ENCODE measurements around the gene STRN. TPM values are rescaled to one million over a fixed set of nuclear protein-coding genes. Genes with fewer than 3 reads are reported as not detected.

The STRN gene
- total RNA-seq = 12.2 and 14.1 TPM in 2 replicates

DNA sequence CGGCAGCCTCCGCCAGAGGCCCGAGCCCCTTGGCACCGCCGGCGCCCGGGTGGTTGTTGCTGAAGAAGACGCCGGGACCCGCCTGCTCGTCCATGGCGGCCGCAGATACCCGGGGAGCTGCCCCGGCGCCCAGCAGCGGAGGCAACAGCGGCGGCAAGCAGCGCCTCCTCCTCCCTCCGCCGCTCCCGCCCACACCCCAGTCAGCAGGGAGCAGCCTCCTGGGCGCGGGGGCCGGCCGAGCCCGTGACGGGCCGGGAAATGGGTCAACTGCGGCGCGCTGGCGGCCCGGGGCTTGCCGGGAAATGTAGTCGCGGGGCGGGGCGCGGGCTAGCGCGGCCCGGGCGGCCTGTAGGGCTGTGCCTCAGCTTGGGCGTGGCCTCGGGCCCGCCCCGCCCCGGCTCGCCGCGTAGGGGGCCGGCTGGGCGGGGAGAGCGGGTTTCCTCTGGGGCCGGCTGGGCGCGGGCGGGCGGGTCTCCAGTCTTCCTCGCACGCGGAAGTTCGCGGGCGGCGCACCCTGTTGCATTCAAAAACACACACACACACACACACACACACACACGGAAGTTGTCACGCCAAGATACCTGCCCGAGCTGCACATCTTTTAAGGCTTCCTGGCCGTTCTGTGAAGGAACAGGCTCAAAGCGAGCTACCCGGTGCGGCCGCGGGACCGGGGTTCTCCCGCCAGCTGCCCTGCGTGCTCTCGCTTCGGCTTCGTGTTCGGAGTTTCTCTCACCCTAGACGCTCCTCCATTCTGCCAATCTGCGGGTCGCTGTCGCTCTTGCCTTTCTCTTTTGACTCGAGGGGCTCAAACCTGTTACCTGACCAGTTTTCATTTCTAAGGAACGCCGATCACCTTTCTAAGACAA, at the start of gene STRN:
Gene STRN, minus strand, starts transcription at position 167 of the 866 bp plus-strand sequence. Its CDS starts 73 bp downstream, at position 94.

Other genes with a start within 250 kb of the STRN start
- 8.7 and 10.7 TPM in 2 replicates for gene HEATR5B, start 117.8 kb upstream of the STRN start, total RNA-seq
- 5.3 and 5.7 TPM in 2 replicates for gene GPATCH11, start 118.0 kb upstream of the STRN start, total RNA-seq
- gene EIF2AK2, start 190.4 kb upstream of the STRN start, total RNA-seq = 19.0 and 22.3 TPM in 2 replicates
- gene SULT6B1, start 222.1 kb upstream of the STRN start, total RNA-seq = not detected in 2 replicates
- gene CEBPZOS, start 230.0 kb upstream of the STRN start, total RNA-seq = 14.8 and 20.4 TPM in 2 replicates

Measured in cardiac ventricle fibroblast (primary cell).